NCI-H146 (cell line): Measurements from ENCODE around the gene AKAP12.
"Not testable (repeated sequence)": the region's sequence is repeated elsewhere in the genome, so short reads cannot be mapped to it uniquely, and the experiment has no call there.

Source experiments
- DNase-seq: peaks from one replicate; lab custom pipeline; 2025; lab: John Stamatoyannopoulos, UW

Gene AKAP12

GRCh38 chr6:151341476-151342195, 101.9 kb downstream of the AKAP12 start:
- no peak for DNase-seq

GRCh38 chr6:151342750-151343149, 103.0 kb downstream of the AKAP12 start:
- not testable (repeated sequence) for DNase-seq

- no peak for DNase-seq
Measured at GRCh38 chr6:151349651-151350270, 110.0 kb downstream of the AKAP12 start.

GRCh38 chr6:151350442-151351145, 110.8 kb downstream of the AKAP12 start:
- DNase-seq = no peak

GRCh38 chr6:151351146-151351700, 111.5 kb downstream of the AKAP12 start:
- DNase-seq = no peak

- no peak for DNase-seq
Measured at GRCh38 chr6:151351731-151352130, 112.0 kb downstream of the AKAP12 start.

GRCh38 chr6:151352410-151353396, 112.9 kb downstream of the AKAP12 start:
- no peak for DNase-seq

- DNase-seq = no peak
Measured at GRCh38 chr6:151353795-151354194, 114.0 kb downstream of the AKAP12 start.

- not testable (repeated sequence) for DNase-seq
Measured at GRCh38 chr6:151356983-151357382, 117.2 kb downstream of the AKAP12 start.

- no peak for DNase-seq
Measured at GRCh38 chr6:151357758-151358436, 118.1 kb downstream of the AKAP12 start.

- DNase-seq = no peak
Measured at GRCh38 chr6:151358475-151358874, 118.7 kb downstream of the AKAP12 start.

GRCh38 chr6:151359486-151359885, 119.7 kb downstream of the AKAP12 start:
- DNase-seq = no peak

- DNase-seq = no peak
Measured at GRCh38 chr6:151365233-151365632, 125.5 kb downstream of the AKAP12 start.

GRCh38 chr6:151370509-151371078, 130.8 kb downstream of the AKAP12 start:
- DNase-seq = no peak

- no peak for DNase-seq
Measured at GRCh38 chr6:151372164-151372563, 132.4 kb downstream of the AKAP12 start.

- peak; percentile 74 for DNase-seq
Measured at GRCh38 chr6:151374036-151374683, 134.4 kb downstream of the AKAP12 start.

GRCh38 chr6:151375833-151376232, 136.1 kb downstream of the AKAP12 start:
- DNase-seq = no peak

- no peak for DNase-seq
Measured at GRCh38 chr6:151376440-151376839, 136.7 kb downstream of the AKAP12 start.

GRCh38 chr6:151377095-151377494, 137.3 kb downstream of the AKAP12 start:
- DNase-seq = no peak
